DMS153 treated with DMSO at 0.1 percent for 48 hours (cell line): ENCODE results near the gene OR51I1.
A peak's percentile ranks its signal among the peaks of the same experiment; 100 is the strongest.

ENCODE experiments used
- DNase-seq: peaks from one replicate; lab custom pipeline; 2025; ENCODE audit not compliant: unreplicated experiment; lab: John Stamatoyannopoulos, UW

The OR51I1 gene

GRCh38 chr11:5441414-5441813 lies at the start of gene OR51I1:
OR51I1 (minus strand) TSS chr11:5441514; CDS start chr11:5441514, 0 bp downstream.
- DNase-seq: no peak

DNA sequence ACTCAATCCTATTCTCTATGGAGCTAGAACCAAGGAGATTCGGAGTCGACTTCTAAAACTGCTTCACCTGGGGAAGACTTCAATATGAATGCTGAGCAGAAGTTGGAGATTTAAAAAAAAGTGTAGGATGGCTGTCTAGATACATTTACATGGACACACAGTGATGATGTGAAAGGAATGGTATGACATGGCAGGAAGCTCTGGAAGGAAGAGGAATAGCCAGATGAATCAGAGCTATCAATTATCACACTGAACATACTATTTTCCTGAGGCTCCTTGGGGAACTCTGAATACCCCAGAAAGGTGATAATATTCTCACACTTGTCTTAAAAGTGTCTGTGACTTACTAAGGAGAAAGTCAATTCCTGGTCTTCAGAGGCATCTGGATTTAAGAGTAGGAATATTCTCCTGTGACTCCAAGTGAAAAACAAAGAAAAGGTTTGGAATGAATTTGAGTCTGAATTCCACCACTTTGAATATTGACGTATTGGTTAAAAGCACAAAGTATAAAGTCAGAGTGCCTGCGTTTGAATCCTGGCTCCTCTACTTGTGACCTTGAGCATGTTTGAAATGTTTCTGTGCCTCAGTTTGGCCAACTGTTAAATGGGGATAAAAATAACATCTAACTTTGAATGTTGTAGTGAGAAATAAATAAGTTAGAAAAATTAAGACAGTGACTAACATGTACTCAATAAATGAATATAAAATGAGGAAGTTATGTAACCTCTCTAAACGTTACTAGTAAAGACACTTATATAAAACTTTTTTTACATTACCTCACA lies 48.5 kb upstream of the OR51I1 start:
- DNase-seq: no peak

GRCh38 chr11:5488798-5489399 lies 47.6 kb upstream of the OR51I1 start:
- no peak for DNase-seq

GRCh38 chr11:5488385-5488784 lies 47.1 kb upstream of the OR51I1 start, which contains the start of gene OR52D1:
OR52D1 (plus strand) TSS chr11:5488685; CDS start chr11:5488707, 22 bp downstream.
- DNase-seq: no peak

DNA sequence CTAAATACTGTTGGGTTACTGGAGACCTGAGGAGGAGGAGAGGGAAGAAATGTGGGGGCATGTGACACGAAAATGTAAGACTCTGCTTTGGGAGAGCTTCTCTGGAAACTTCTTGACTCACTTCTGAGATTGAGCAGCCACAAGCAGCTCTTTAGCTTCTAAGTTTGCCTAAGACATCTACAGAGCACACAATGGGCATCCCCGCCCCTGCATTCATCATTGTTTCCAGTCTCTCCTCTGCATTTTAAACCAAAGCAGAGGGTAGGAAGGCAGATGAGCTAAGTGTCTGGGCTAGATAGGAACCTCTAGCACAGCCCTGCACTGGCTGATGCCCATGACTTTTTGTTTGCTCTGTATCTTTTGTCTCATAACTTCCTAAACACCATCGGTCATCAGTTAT lies 45.1 kb upstream of the OR51I1 start:
- DNase-seq: no peak

GRCh38 chr11:5486003-5486402 lies 44.7 kb upstream of the OR51I1 start:
- no peak for DNase-seq

- DNase-seq: peak; percentile 24
These were observed 35.0 kb upstream of the OR51I1 start for GRCh38 chr11:5476186-5476819.

DNA sequence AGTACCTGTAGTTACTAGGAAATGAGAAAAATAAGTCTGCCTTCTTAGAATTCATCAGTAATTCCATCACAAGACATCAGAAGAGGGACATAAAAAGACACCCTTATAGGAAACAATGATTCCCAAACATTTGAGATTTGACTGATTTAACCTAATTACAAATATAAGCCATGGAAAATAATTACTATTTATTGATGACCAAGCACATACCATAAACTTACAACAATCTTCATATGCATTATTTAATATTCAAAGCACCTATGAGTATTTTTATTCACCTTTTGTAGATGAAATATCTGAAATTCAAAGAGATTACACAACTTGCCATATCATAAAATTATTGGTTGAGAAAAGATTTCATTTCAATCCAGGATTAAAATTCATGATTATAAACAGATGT lies 32.6 kb upstream of the OR51I1 start:
- no peak for DNase-seq

GRCh38 chr11:5467527-5467926 lies 26.2 kb upstream of the OR51I1 start:
- DNase-seq: no peak

GRCh38 chr11:5460983-5461621 lies 19.8 kb upstream of the OR51I1 start:
- DNase-seq: no peak

- DNase-seq: no peak
These were observed 8.1 kb upstream of the OR51I1 start for GRCh38 chr11:5449432-5449831.

DNA sequence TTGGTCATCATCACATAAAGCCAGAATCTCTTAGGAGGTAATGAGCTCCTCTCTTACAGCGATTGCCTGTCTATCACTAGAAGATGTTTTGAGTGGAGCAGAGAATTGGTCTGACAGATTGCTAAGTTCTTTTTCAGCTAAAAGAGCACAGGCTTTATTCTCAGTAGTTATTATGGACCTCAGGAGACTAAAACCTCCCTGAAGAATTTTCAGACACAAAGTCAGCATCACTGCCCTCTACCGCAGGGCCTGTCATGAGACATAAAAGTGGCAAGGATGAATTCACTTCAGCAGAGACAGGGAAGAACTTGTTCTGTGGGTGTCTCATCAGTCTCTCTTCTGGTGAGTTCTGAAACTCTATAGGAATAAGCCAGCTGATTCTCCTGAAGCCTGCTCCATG lies 7.7 kb upstream of the OR51I1 start, which contains the start of gene OR51I2:
OR51I2 (plus strand) TSS at position 301 of the 400 bp plus-strand sequence. CDS start 4,166 bp downstream, outside the sequence.
- no peak for DNase-seq

DNA sequence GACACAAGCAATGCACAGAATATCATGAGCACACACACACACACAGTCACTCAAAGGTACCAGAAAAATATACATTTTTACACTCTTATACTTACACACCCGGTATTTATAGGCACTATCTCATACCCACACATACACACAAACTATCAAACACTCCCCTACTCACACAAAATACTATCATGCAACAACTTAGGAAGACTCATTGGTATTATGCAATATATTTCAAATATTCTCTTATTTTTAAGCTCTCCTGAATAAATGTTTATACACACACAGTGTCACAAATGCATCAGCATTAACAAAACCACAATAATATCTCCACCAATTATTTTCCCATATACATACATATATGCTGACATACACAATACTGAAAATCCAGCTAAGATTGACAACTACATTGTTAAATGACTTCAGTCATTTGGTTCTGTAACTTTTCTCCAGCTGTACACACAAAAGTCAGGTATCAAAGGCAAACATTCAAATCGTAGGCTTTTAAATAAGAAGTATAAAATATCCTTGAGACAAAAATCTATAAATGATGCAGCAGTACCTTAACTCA lies 2.6 kb upstream of the OR51I1 start:
- DNase-seq: no peak

- DNase-seq: no peak
These were observed 18.2 kb downstream of the OR51I1 start for GRCh38 chr11:5423131-5423530.

GRCh38 chr11:5421811-5422210 lies 19.5 kb downstream of the OR51I1 start, which contains the start of gene OR51Q1:
OR51Q1 (plus strand) TSS chr11:5422111; CDS start chr11:5422201, 90 bp downstream.
- no peak for DNase-seq

GRCh38 chr11:5420993-5421392 lies 20.3 kb downstream of the OR51I1 start:
- no peak for DNase-seq

DNA sequence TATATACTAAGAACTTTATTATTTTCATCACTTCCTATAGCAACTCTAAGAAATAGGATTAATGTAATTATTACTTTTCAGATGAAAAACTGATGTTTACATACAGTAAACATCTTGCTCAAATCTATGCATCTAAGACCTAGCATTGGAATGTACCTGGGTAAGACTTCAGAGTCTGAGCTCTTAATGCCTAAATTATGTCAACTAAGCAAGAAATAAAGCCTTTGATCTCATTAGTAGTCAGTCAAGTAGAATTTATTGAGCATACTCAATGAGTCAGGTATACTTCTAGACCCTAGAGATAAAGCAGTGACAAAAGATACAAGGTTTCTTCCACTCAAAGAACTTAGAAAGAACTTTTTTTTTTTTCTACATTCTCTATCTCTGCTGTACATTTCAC lies 36.1 kb downstream of the OR51I1 start:
- DNase-seq: no peak

DNA sequence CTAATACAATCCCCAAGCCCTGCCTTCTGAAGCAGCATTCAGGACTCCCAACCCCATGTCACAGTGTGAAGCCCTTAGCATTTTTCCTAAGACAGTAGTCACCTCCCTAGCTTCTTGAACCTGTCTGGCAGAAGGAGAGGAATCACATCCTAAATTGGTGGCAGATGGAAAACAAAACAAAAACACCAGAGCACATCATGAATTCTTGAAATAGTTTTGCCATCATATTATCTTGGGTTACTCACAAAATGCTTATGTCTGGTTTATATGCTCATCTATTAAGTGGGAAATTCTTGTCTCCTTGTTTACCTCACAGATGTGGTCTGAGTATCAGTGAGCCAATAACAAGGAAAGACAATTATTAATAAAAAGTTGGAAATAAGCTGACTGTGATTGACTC lies 42.4 kb downstream of the OR51I1 start:
- DNase-seq: no peak

DNA sequence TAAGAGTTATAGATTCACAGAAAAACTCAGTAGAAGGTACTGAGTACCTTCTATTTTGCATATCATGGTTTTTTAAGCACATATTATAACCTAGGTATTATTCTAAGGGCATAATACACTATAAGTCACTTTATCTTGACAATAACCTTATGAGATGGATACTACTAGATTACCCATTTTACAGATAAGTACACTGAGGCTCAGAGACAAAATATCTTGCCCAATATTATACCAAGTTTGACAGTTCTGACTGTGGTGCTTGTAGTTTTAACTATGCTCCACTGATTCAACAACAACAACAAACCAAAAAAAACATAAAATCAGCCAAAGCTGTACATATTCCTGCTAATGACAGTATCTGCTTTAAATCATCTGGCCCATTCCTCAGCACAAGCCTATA lies 47.2 kb downstream of the OR51I1 start:
- no peak for DNase-seq
